NCI-H774 (cell line): Measurements from ENCODE around the gene LIMD2.

Source experiments
- DNase-seq: peaks from one replicate; lab custom pipeline; 2025; lab: John Stamatoyannopoulos, UW

The LIMD2 gene

GRCh38 chr17:63681530-63681929 lies 18.4 kb downstream of the LIMD2 start:
- DNase-seq: no peak

DNA sequence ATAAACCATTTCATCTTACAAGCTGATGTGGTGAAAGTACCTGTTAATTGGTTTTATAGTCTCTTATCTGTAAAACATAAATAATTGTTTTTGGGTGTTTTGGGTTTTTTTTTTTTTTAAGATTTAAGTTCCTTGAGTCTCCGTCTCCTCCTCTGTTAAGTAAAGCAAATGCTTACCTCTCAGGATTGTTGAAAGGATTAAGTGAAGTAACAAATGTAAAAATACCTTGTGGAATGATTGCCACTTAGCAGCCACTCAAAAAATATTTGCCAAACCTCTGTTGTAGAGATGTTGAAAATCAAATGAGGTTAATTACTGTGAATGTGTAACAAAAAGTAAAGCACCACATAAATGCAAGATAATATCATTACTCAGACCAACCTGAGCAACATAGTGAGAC lies 19.2 kb downstream of the LIMD2 start:
- DNase-seq: no peak

GRCh38 chr17:63679214-63679613 lies 20.7 kb downstream of the LIMD2 start:
- DNase-seq: no peak

- DNase-seq: no peak
Observed at GRCh38 chr17:63676584-63676983, 23.3 kb downstream of the LIMD2 start.

- peak; percentile 84 for DNase-seq
Observed at GRCh38 chr17:63675607-63676546, 24.0 kb downstream of the LIMD2 start.

DNA sequence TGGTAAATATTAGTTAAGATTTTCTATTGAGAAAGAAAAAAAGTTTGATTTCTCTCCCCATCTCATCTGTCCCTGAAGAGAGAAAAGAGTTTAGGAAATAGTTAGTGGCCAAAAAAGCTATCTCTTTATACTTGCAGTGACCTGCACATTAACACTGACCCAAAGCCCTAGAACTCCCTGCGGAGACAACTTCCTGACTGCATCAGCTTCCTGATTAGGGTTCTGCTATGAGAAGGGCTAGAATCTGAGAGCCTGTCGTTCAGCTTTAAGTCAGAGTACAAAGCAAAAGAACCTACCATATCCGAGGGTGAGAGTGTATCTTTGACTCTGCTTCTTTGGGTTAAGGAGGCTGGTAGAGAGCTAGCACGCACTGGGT lies 24.7 kb downstream of the LIMD2 start:
- no peak for DNase-seq

GRCh38 chr17:63672856-63673255 lies 27.1 kb downstream of the LIMD2 start:
- no peak for DNase-seq

DNA sequence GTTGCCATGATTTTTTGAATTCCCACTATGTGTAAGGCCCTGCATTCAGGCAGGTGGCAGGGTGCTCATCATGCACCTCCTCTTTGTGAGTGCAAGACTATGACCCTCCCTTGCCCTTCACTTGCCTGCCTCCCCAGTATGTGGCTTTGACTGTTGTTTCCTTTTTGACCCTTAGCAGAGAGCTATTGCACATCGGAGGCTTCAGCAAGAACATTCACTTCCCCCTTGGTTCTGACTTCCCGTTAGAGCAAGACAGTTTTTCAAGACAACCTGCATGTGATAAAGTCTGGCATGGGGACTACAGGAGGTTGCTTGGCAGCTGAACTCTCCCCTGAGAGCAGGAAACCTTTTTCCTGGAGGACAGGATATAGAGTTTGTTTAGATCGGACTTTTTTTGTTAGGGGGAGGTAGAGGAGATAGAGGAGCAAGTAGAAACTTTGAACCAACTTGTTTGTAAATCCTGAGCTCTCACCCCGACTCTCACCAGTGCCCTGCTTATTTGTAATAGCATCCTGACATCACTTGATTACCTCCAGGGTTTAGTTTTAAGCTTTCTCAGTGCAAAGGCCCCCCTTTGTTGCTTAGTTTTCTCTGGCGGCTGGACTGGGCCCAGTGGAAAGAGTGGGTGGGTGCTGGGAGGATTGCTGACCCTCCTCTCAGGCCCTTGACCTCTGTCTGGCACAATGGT lies 34.3 kb downstream of the LIMD2 start:
- no peak for DNase-seq

- no peak for DNase-seq
Observed at GRCh38 chr17:63659850-63660249, 40.1 kb downstream of the LIMD2 start.

GRCh38 chr17:63658366-63658765 lies 41.6 kb downstream of the LIMD2 start:
- no peak for DNase-seq

GRCh38 chr17:63657786-63658185 lies 42.1 kb downstream of the LIMD2 start:
- no peak for DNase-seq

DNA sequence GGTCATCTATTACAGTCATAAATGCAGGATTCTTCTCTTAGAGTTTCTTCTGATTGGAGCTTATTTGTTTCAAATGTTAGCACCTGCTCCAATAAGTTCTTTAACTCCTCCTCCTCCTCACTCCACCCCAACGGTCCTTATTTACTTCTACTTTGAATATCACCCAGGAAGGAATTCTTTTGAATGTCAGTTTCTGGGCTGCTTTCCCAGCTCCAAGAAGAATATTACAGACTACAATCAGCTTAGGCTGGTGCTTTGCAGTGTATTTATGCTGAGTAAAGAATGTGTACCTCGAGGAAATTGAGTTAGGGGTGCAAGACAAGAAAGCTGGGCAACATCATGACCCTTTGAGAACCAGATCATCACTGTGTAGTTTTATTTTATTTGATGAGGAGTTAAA lies 46.9 kb downstream of the LIMD2 start:
- no peak for DNase-seq

- no peak for DNase-seq
Observed at GRCh38 chr17:63652106-63652505, 47.8 kb downstream of the LIMD2 start.

GRCh38 chr17:63649813-63650212 lies 50.1 kb downstream of the LIMD2 start:
- DNase-seq: no peak

- DNase-seq: no peak
Observed at GRCh38 chr17:63647936-63648335, 52.0 kb downstream of the LIMD2 start.

DNA sequence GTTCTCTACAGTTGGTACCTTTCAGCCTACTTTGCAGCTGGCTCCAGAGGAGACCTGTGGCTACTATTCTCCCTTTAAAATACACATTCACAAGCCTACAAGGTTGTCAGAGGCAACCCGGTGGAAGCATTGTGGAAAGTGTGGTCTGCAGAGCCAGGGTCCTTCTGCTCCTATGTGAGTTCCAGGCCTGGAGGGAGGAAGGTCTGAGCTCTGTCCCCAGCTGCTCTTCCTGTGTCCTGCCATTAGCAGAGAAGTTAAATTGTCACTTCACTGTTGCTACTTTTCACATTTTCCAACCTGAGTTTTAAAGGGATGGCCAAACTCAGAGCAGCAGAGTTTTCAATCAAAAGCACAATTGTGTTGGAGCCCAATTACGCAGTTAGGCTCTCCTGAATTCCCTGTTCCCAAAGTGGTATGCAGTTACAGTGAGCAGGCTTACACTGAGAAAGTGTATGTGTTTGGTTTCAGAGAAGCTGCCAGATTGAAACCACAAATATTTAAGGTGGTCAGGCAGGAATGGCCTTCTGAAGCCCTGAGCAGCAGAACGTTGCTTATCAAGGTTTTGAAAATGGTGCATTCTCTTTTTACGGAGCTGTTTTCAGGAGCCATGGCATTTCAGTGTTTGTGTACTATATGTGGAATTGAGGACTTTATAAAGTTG lies 52.7 kb downstream of the LIMD2 start:
- DNase-seq: no peak

GRCh38 chr17:63646488-63646806 lies 53.5 kb downstream of the LIMD2 start:
- DNase-seq: no peak
